Esophagus (tissue), 2 donors: ENCODE results near the gene RNU5B-1. TPM values are rescaled to one million over a fixed set of nuclear protein-coding genes. Genes with fewer than 3 reads are reported as not detected.

Experiments used
- H3K27ac ChIP-seq, 2 donors: one replicate each; pipeline ENCODE4 v1.5.1; 2013; ENCODE audit warnings: low read depth in 2 of 2, mild to moderate bottlenecking in 2 of 2, inconsistent platforms in 1 of 2, low read length in 1 of 2, moderate library complexity in 1 of 2
- H3K27me3 ChIP-seq, 2 donors: one replicate each; pipeline ENCODE4 v1.6.1; 2013; ENCODE audit warnings: low read length in 2 of 2, control low read depth in 1 of 2, mild to moderate bottlenecking in 1 of 2; ENCODE audit not compliant: insufficient read depth in 2 of 2, control insufficient read depth in 1 of 2
- H3K36me3 ChIP-seq, 2 donors: one replicate each; pipeline ENCODE4 v1.6.1; 2013; ENCODE audit warnings: low read length in 1 of 2; ENCODE audit not compliant: control insufficient read depth in 2 of 2, insufficient read depth in 2 of 2
- H3K4me1 ChIP-seq, 2 donors: one replicate each; pipeline ENCODE4 v1.6.1; 2013; ENCODE audit warnings: low read length in 1 of 2; ENCODE audit not compliant: control insufficient read depth in 2 of 2, insufficient read depth in 2 of 2
- H3K4me3 ChIP-seq, 2 donors: one replicate each; pipeline ENCODE4 v1.5.1; 2013; ENCODE audit warnings: low read length in 2 of 2, mild to moderate bottlenecking in 2 of 2, low read depth in 1 of 2, moderate library complexity in 1 of 2
- H3K9me3 ChIP-seq, 2 donors: one replicate each; pipeline ENCODE4 v1.6.1; 2013; ENCODE audit warnings: mild to moderate bottlenecking in 2 of 2, low read depth in 1 of 2, low read length in 1 of 2, moderate library complexity in 1 of 2; ENCODE audit not compliant: control insufficient read depth in 2 of 2, insufficient read depth in 1 of 2
- WGBS, 2 donors: extraction: QIAGEN DNeasy Blood & Tissue Kit; methylation state at CpG; one replicate each; pipeline ENCODE4 v1.1.7; 2013; 5-methylcytosine and 5-hydroxymethylcytosine counted together
- polyA plus RNA-seq, 2 donors: library from polyadenylated mRNA; stranded (reverse); fragments of 200-250 nt; gene quantifications; one replicate each; pipeline ENCODE4 v1.2.3, GENCODE V29; 2013
- donor health status: healthy with polysubstance abuse.
- donor health status: Bipolar disorder and iron deficiency.

RNU5B-1 gene
- polyA plus RNA-seq, 2 donors, result not detected

- no peaks in the 10 kb centered on the region for H3K4me1 ChIP-seq
- no peak overlapping the region for H3K27ac ChIP-seq
- H3K9me3 ChIP-seq, result no peaks in the 10 kb centered on the region
- no peaks in the 10 kb centered on the region for H3K36me3 ChIP-seq
- 61 to 66% methylated on average over 3 of the region's 3 CpGs for WGBS, 2 donors
- H3K4me3 ChIP-seq, result no peak overlapping the region
- H3K27me3 ChIP-seq, result no peaks in the 10 kb centered on the region
These were observed 33.9 kb downstream of the RNU5B-1 start for GRCh38 chr15:65338366-65338765.

- Histone ChIP-seq H3K36me3 (no peaks in the 10 kb centered on the region), H3K4me3 (no peak overlapping the region), H3K27ac (no peak overlapping the region), H3K27me3 (no peaks in the 10 kb centered on the region), H3K4me1 (no peaks in the 10 kb centered on the region), H3K9me3 (no peaks in the 10 kb centered on the region)
- WGBS, 2 donors, result 90 to 92% methylated on average over 8 of the region's 8 CpGs
These were observed 34.3 kb downstream of the RNU5B-1 start for GRCh38 chr15:65338823-65339222.

- Histone ChIP-seq H3K27me3 (no peaks in the 10 kb centered on the region), H3K36me3 (no peaks in the 10 kb centered on the region)
- 80 to 84% methylated on average over 6 of the region's 6 CpGs for WGBS, 2 donors
These were observed 34.9 kb downstream of the RNU5B-1 start for GRCh38 chr15:65339416-65339815.

GRCh38 chr15:65339920-65340319, 35.4 kb downstream of the RNU5B-1 start:
- Histone ChIP-seq H3K27ac (no peak overlapping the region), H3K36me3 (no peaks in the 10 kb centered on the region), H3K9me3 (no peaks in the 10 kb centered on the region), H3K4me1 (no peaks in the 10 kb centered on the region), H3K4me3 (no peak overlapping the region), H3K27me3 (no peaks in the 10 kb centered on the region)
- 54 to 57% methylated on average over 7 of the region's 7 CpGs for WGBS, 2 donors

More at GRCh38 chr15:65339416-65339815, 34.9 kb downstream of the RNU5B-1 start:
- H3K9me3 ChIP-seq, result no peaks in the 10 kb centered on the region
- no peak overlapping the region for H3K4me3 ChIP-seq
- H3K27ac ChIP-seq, result no peak overlapping the region
- H3K4me1 ChIP-seq, result no peaks in the 10 kb centered on the region

GRCh38 chr15:65342493-65342892, 38.0 kb downstream of the RNU5B-1 start:
- H3K4me3 ChIP-seq, result no peak overlapping the region
- H3K36me3 ChIP-seq, result no peaks in the 10 kb centered on the region
- 87 to 92% methylated on average over 9 of the region's 9 CpGs for WGBS, 2 donors
- no peaks in the 10 kb centered on the region for H3K27me3 ChIP-seq
- no peaks in the 10 kb centered on the region for H3K4me1 ChIP-seq
- no peak overlapping the region for H3K27ac ChIP-seq
- H3K9me3 ChIP-seq, result no peaks in the 10 kb centered on the region

- H3K9me3 ChIP-seq, result no peaks in the 10 kb centered on the region
- no peaks in the 10 kb centered on the region for H3K27me3 ChIP-seq
- no peaks in the 10 kb centered on the region for H3K36me3 ChIP-seq
- no peak overlapping the region for H3K4me3 ChIP-seq
- 88 to 89% methylated on average over 10 of the region's 10 CpGs for whole genome bisulfite sequencing, 2 donors
- H3K4me1 ChIP-seq, result no peaks in the 10 kb centered on the region
- no peak overlapping the region for H3K27ac ChIP-seq
These were observed 39.0 kb downstream of the RNU5B-1 start for GRCh38 chr15:65343374-65343981.

- WGBS, 2 donors, result 80 to 85% methylated on average over 8 of the region's 8 CpGs
- H3K4me3 ChIP-seq, result no peak overlapping the region
- H3K27ac ChIP-seq, result no peak overlapping the region
- no peaks in the 10 kb centered on the region for H3K4me1 ChIP-seq
- no peaks in the 10 kb centered on the region for H3K27me3 ChIP-seq
- H3K9me3 ChIP-seq, result no peaks in the 10 kb centered on the region
- H3K36me3 ChIP-seq, result no peaks in the 10 kb centered on the region
These were observed 39.9 kb downstream of the RNU5B-1 start for GRCh38 chr15:65344214-65344913.

GRCh38 chr15:65344914-65345275, 40.4 kb downstream of the RNU5B-1 start:
- 47 to 64% methylated on average over 2 of the region's 2 CpGs for WGBS, 2 donors
- Histone ChIP-seq H3K9me3 (no peaks in the 10 kb centered on the region), H3K4me3 (no peak overlapping the region), H3K36me3 (no peaks in the 10 kb centered on the region), H3K27ac (no peak overlapping the region), H3K4me1 (no peaks in the 10 kb centered on the region), H3K27me3 (no peaks in the 10 kb centered on the region)

GRCh38 chr15:65346856-65347598, 42.5 kb downstream of the RNU5B-1 start:
- Histone ChIP-seq H3K27me3 (no peaks in the 10 kb centered on the region), H3K4me1 (no peaks in the 10 kb centered on the region), H3K27ac (no peak overlapping the region), H3K4me3 (no peak overlapping the region), H3K9me3 (no peaks in the 10 kb centered on the region), H3K36me3 (no peaks in the 10 kb centered on the region)
- WGBS, 2 donors, result 73 to 76% methylated on average over 6 of the region's 6 CpGs
